Right lobe of liver (tissue), 4 donors: ENCODE measurements around the gene ADRM1.

ENCODE experiments used
- CTCF ChIP-seq, 4 donors: fragments of 200-600 bp in 3 of 4; fragments of 450-650 bp in 1 of 4; IDR thresholded peaks; one replicate each; pipeline versions ENCODE4 v1.5.1 to v1.8.0; 2016 to 2022; ENCODE audit warnings: antibody characterized with exemption in 4 of 4, mild to moderate bottlenecking in 2 of 4
- POLR2A ChIP-seq: fragments of 450-650 bp; IDR thresholded peaks from one replicate; pipeline ENCODE4 v1.6.1; 2017; ENCODE audit warnings: antibody characterized with exemption, mild to moderate bottlenecking
- donor health status: DM: no; HTN: no; CAD: no.
- donor health status: DM: no; HTN: no; CAD: no.
- donor health status: DM: no; HTN: yes; CAD: no.

- TF ChIP-seq CTCF (IDR thresholded peaks at IDR 0.05) (no peak), POLR2A (no peak)
These were observed 13.7 kb upstream of the ADRM1 start for GRCh38 chr20:62289131-62289530.
